AG09309 (cell line): ENCODE results near the gene OR1B1.
"Not testable (repeated sequence)": the region's sequence is repeated elsewhere in the genome, so short reads cannot be mapped to it uniquely, and the experiment has no call there.

ENCODE experiments used
- DNase-seq: peaks from one replicate; pipeline ENCODE4 v3.0.0-alpha.2; 2010; ENCODE audit warnings: low read depth
- H3K4me3 ChIP-seq: 2 replicates; pipeline ENCODE4 v1.5.1; 2011; ENCODE audit warnings: mild to moderate bottlenecking, low read depth, low read length, moderate library complexity; ENCODE audit not compliant: control insufficient read depth
- CTCF ChIP-seq: IDR thresholded peaks from 2 replicates; pipeline ENCODE4 v1.5.1; 2011; ENCODE audit warnings: mild to moderate bottlenecking, low read depth, low read length, inconsistent platforms; ENCODE audit not compliant: insufficient read depth, control insufficient read depth; ENCODE audit errors: missing control alignments

Gene OR1B1

GRCh38 chr9:122619996-122620395 lies 37.4 kb downstream of the OR1B1 start:
- DNase-seq = no peak
- no peak for TF ChIP-seq CTCF
- no peak overlapping the region for H3K4me3 ChIP-seq

GRCh38 chr9:122614362-122614761 lies 43.1 kb downstream of the OR1B1 start, which contains the start of gene OR1Q1:
OR1Q1 (plus strand) TSS chr9:122614738; CDS start chr9:122614738, 0 bp downstream.
- no peak for DNase-seq
- no peak within 1 kb of the TSS for H3K4me3 ChIP-seq
- no peak for TF ChIP-seq CTCF

GRCh38 chr9:122609804-122610203 lies 47.6 kb downstream of the OR1B1 start:
- DNase-seq = no peak

GRCh38 chr9:122606587-122606986 lies 50.8 kb downstream of the OR1B1 start:
- H3K4me3 ChIP-seq = no peak overlapping the region
- no peak for TF ChIP-seq CTCF
- DNase-seq = no peak

More at GRCh38 chr9:122609804-122610203, 47.6 kb downstream of the OR1B1 start:
- H3K4me3 ChIP-seq = no peak overlapping the region
- no peak for TF ChIP-seq CTCF

GRCh38 chr9:122605691-122606090 lies 51.7 kb downstream of the OR1B1 start:
- no peak for DNase-seq

GRCh38 chr9:122583284-122583683 lies 74.1 kb downstream of the OR1B1 start, which contains the start of gene OR1L8:
OR1L8 (minus strand) TSS chr9:122583384; CDS start chr9:122568477, 14,907 bp downstream.
- H3K4me3 ChIP-seq, DNase-seq: not testable (repeated sequence)

More at GRCh38 chr9:122605691-122606090, 51.7 kb downstream of the OR1B1 start:
- H3K4me3 ChIP-seq = no peak overlapping the region
- TF ChIP-seq CTCF = no peak

GRCh38 chr9:122580360-122580759 lies 77.1 kb downstream of the OR1B1 start:
- TF ChIP-seq CTCF = no peak
- peak; percentile 24 for DNase-seq

More at GRCh38 chr9:122580360-122580759, 77.1 kb downstream of the OR1B1 start:
- no peak overlapping the region for H3K4me3 ChIP-seq
